H1 (cell line): ENCODE measurements around the gene VOPP1. TPM values are rescaled to one million over a fixed set of nuclear protein-coding genes. Genes with fewer than 3 reads are reported as not detected.

Source experiments
- CTCF ChIA-PET: fragments of 300-600 bp; sonication (Branson Sonifier 250); formaldehyde crosslinking; loops from one replicate; lab custom pipeline; 2021; ENCODE audit not compliant: partially characterized antibody; lab: Charles Lee
- POLR2A ChIA-PET: fragments of 300-600 bp; sonication (Branson Sonifier 250); formaldehyde crosslinking; loops from one replicate; lab custom pipeline; 2021; ENCODE audit warnings: inconsistent platforms; ENCODE audit not compliant: partially characterized antibody; lab: Charles Lee
- DNase-seq, 2 experiments: peaks; one replicate each; pipeline versions ENCODE4 v3.0.0 to v3.0.0-alpha.2; 2010 to 2022; ENCODE audit warnings: low spot score in 2 of 2, low read depth in 1 of 2, mixed read lengths in 1 of 2
- FAIRE-seq: peaks from 2 replicates; lab custom pipeline; 2011; peaks lifted over from hg19 to GRCh38; lab: Jason Lieb, UNC
- H2AFZ ChIP-seq: 2 replicates; pipeline ENCODE4 v1.8.1; 2012; ENCODE audit warnings: low read length, inconsistent platforms
- H2AK5ac ChIP-seq: 2 replicates; pipeline ENCODE4 v1.6.1; 2013; ENCODE audit warnings: low read depth, low read length
- H2BK120ac ChIP-seq: replicated peaks from 2 replicates; pipeline ENCODE3; 2013; ENCODE audit warnings: low read depth, low read length, inconsistent platforms
- H2BK12ac ChIP-seq: 2 replicates; pipeline ENCODE4 v1.6.1; 2013; ENCODE audit warnings: low read depth, low read length
- H2BK15ac ChIP-seq: 2 replicates; pipeline ENCODE4 v1.6.1; 2013; ENCODE audit warnings: low read length
- H2BK20ac ChIP-seq: 2 replicates; pipeline ENCODE4 v1.6.1; 2013; ENCODE audit warnings: low read length
- H2BK5ac ChIP-seq: 2 replicates; pipeline ENCODE4 v1.6.1; 2013; ENCODE audit warnings: low read depth, low read length
- H3K14ac ChIP-seq: 2 replicates; pipeline ENCODE4 v1.6.1; 2013; ENCODE audit warnings: inconsistent platforms; ENCODE audit not compliant: insufficient read length
- H3K18ac ChIP-seq: 2 replicates; pipeline ENCODE4 v1.6.1; 2013; ENCODE audit warnings: low read length; ENCODE audit errors: extremely low read depth
- H3K23ac ChIP-seq: 2 replicates; pipeline ENCODE4 v1.6.1; 2013; ENCODE audit warnings: inconsistent platforms; ENCODE audit not compliant: insufficient read length
- H3K23me2 ChIP-seq: 2 replicates; pipeline ENCODE4 v1.6.1; 2013; ENCODE audit warnings: low read depth, low read length
- H3K27ac ChIP-seq: 2 replicates; pipeline ENCODE4 v1.6.1; 2011; ENCODE audit warnings: low read depth, low read length, inconsistent platforms
- H3K27me3 ChIP-seq, 4 experiments: replicated peaks in 1 of 4; 1 replicate in 1 of 4; 2 replicates in 3 of 4; pipeline versions ENCODE4 v1.6.1 to v1.8.1; 2011 to 2013; ENCODE audit warnings: low read length in 3 of 4, mild to moderate bottlenecking in 3 of 4, inconsistent platforms in 2 of 4, mixed read lengths in 2 of 4, moderate library complexity in 1 of 4; ENCODE audit not compliant: control insufficient read depth in 3 of 4, insufficient read depth in 3 of 4; ENCODE audit errors: extremely low read depth in 1 of 4
- H3K36me3 ChIP-seq, 4 experiments: 2 replicates each; pipeline versions ENCODE4 v1.6.1 to v1.8.1; 2011 to 2013; ENCODE audit warnings: mild to moderate bottlenecking in 4 of 4, low read length in 3 of 4, moderate library complexity in 2 of 4, control low read depth in 1 of 4, inconsistent platforms in 1 of 4; ENCODE audit not compliant: insufficient read depth in 4 of 4, control insufficient read depth in 2 of 4
- H3K4ac ChIP-seq: replicated peaks from 2 replicates; pipeline ENCODE3; 2013; ENCODE audit warnings: low read length, low read depth, mixed read lengths, inconsistent platforms; ENCODE audit not compliant: insufficient read length
- H3K4me1 ChIP-seq, 4 experiments: replicated peaks in 1 of 4; 1 replicate in 1 of 4; 2 replicates in 3 of 4; pipeline versions ENCODE4 v1.6.1 to v1.8.1; 2011 to 2013; ENCODE audit warnings: low read length in 3 of 4, inconsistent platforms in 2 of 4, mixed read lengths in 1 of 4; ENCODE audit not compliant: insufficient read depth in 4 of 4, control insufficient read depth in 3 of 4
- H3K4me2 ChIP-seq, 2 experiments: 2 replicates each; pipeline versions ENCODE4 v1.6.1 to v1.8.1; 2011 to 2013; ENCODE audit warnings: low read depth in 2 of 2, low read length in 2 of 2, control low read depth in 1 of 2, inconsistent platforms in 1 of 2, mild to moderate bottlenecking in 1 of 2; ENCODE audit not compliant: insufficient read depth in 1 of 2
- H3K4me3 ChIP-seq, 4 experiments: fragments of 200-600, 300-600 bp in 1 of 4; sonication (generic), shearing (Covaris generic), sonication (Bioruptor Twin) in 1 of 4; 2 replicates each; pipeline versions ENCODE4 v1.5.1 to v1.8.1; 2011 to 2016; ENCODE audit warnings: low read length in 4 of 4, low read depth in 3 of 4, control low read depth in 2 of 4, inconsistent platforms in 2 of 4, mild to moderate bottlenecking in 2 of 4, mixed read lengths in 1 of 4, moderate library complexity in 1 of 4; ENCODE audit not compliant: insufficient read depth in 2 of 4; ENCODE audit errors: extremely low read depth in 1 of 4
- H3K56ac ChIP-seq: replicated peaks from 2 replicates; pipeline ENCODE3; 2013; ENCODE audit warnings: low read depth, mild to moderate bottlenecking, mixed read lengths, low read length, inconsistent platforms; ENCODE audit not compliant: insufficient read length
- H3K79me1 ChIP-seq: 2 replicates; pipeline ENCODE4 v1.6.1; 2013; ENCODE audit warnings: low read depth, low read length, control low read depth
- H3K79me2 ChIP-seq, 2 experiments: 2 replicates each; pipeline versions ENCODE4 v1.6.1 to v1.8.1; 2012 to 2013; ENCODE audit warnings: low read length in 2 of 2, mild to moderate bottlenecking in 2 of 2, inconsistent platforms in 1 of 2; ENCODE audit not compliant: insufficient read depth in 2 of 2, control insufficient read depth in 1 of 2
- H3K9ac ChIP-seq, 4 experiments: replicated peaks in 1 of 4; 1 replicate in 1 of 4; 2 replicates in 3 of 4; pipeline versions ENCODE4 v1.6.1 to v1.8.1; 2011 to 2013; ENCODE audit warnings: low read depth in 3 of 4, low read length in 3 of 4, control low read depth in 2 of 4, mild to moderate bottlenecking in 2 of 4, moderate library complexity in 2 of 4, inconsistent platforms in 1 of 4; ENCODE audit errors: extremely low read depth in 1 of 4
- H3K9me3 ChIP-seq, 2 experiments: 2 replicates each; pipeline versions ENCODE4 v1.6.1 to v1.8.1; 2012 to 2013; ENCODE audit warnings: mild to moderate bottlenecking in 2 of 2, moderate library complexity in 2 of 2, control low read depth in 1 of 2, inconsistent platforms in 1 of 2, low read depth in 1 of 2, low read length in 1 of 2, mixed read lengths in 1 of 2; ENCODE audit not compliant: insufficient read depth in 2 of 2
- H4K20me1 ChIP-seq, 2 experiments: replicated peaks in 1 of 2; 2 replicates each; pipeline versions ENCODE3 to v1.8.1; 2011 to 2013; ENCODE audit warnings: inconsistent platforms in 2 of 2, low read length in 2 of 2, mild to moderate bottlenecking in 1 of 2; ENCODE audit not compliant: insufficient read depth in 2 of 2, control insufficient read depth in 1 of 2
- H4K5ac ChIP-seq: 2 replicates; pipeline ENCODE4 v1.6.1; 2013; ENCODE audit warnings: low read length, low read depth, mixed read lengths, inconsistent platforms; ENCODE audit not compliant: insufficient read length
- H4K8ac ChIP-seq: 2 replicates; pipeline ENCODE4 v1.8.0; 2013; ENCODE audit warnings: mild to moderate bottlenecking, moderate library complexity, low read length, inconsistent platforms; ENCODE audit not compliant: insufficient read depth; ENCODE audit errors: extremely low read depth
- H4K91ac ChIP-seq: replicated peaks from 2 replicates; pipeline ENCODE3; 2013; ENCODE audit warnings: low read length, mixed read lengths, inconsistent platforms; ENCODE audit not compliant: insufficient read length
- BACH1 ChIP-seq: IDR thresholded peaks from 2 replicates; pipeline ENCODE4 v1.6.1; 2012; ENCODE audit warnings: low read length, improper control_type of control experiment
- POLR2AphosphoS5 ChIP-seq: IDR thresholded peaks from 2 replicates; pipeline ENCODE4 v1.6.1; 2011; ENCODE audit warnings: low read depth, low read length
- WGBS, 2 experiments: shearing (Covaris generic) in 1 of 2; methylation state at CpG; one replicate each; pipeline versions ENCODE4 v1.1.6 to v1.1.7; 2013 to 2015; ENCODE audit warnings: low lambda C conversion rate in 2 of 2, mixed read lengths in 2 of 2, inconsistent platforms in 1 of 2, low coverage in 1 of 2, missing lambda C conversion rate in 1 of 2; ENCODE audit not compliant: insufficient replicate concordance in 2 of 2, insufficient coverage in 1 of 2, insufficient read length in 1 of 2; ENCODE audit errors: extremely low coverage in 1 of 2, missing lambda C conversion rate in 1 of 2; 5-methylcytosine and 5-hydroxymethylcytosine counted together
- polyA plus RNA-seq, 7 experiments: library from polyadenylated mRNA; depleted of rRNA in 3 of 7; stranded (reverse) in 5 of 7; unstranded in 2 of 7; fragments of >200 nt in 5 of 7; fragments of 200-250 nt in 2 of 7; gene quantifications; 1 replicate in 5 of 7; 2 replicates in 1 of 7; 4 replicates in 1 of 7; pipeline versions ENCODE4 v1.2.1 to v1.2.3, GENCODE V29; 2011 to 2013; ENCODE audit warnings: missing spikeins in 2 of 7, mixed read lengths in 2 of 7
- total RNA-seq: library from RNA; stranded (reverse); fragmentation: NEBNext Ultra II Directional; extraction: Animal tissue kit (Norgen Biotek cat#: 25700); gene quantifications from 2 replicates; pipeline ENCODE4 v1.2.1, GENCODE V29; 2021

Gene VOPP1
- total and polyA plus RNA-seq, 2 of the 8 experiments (the other 6 are each of a cell fraction or from before 2014, with no cell fraction given): 44.7 to 83.0 TPM

GRCh38 chr7:55552320-55553023 is 19.8 kb downstream of the VOPP1 start:
- Histone ChIP-seq H3K56ac (no peak overlapping the region), H4K20me1 (peaks cover 11 to 30% of the 10 kb centered on the region in 2 experiments), H3K79me1 (peaks cover 34% of the 10 kb centered on the region), H4K8ac (no peak overlapping the region), H3K4me1 (peaks cover 11 to 48% (median 25%) of the 10 kb centered on the region in 4 experiments), H3K4me3 (no peak overlapping the region), H3K27me3 (no peaks in the 10 kb centered on the region)
- no peak for DNase-seq
- POLR2A ChIA-PET: interaction anchor here (1.0 kb wide), 1 partner anchor 9 kb away, joined by 3 read pairs; no protein-coding TSS in a partner anchor
- TF ChIP-seq POLR2AphosphoS5 (no peak), BACH1 (peak; percentile 53; the same call in 1 of the 2 replicates)
- TF ChIP-seq, all 59 proteins: peak for 1
- Histone ChIP-seq H2BK20ac (no peak overlapping the region), H4K5ac (no peak overlapping the region), H3K79me2 (peaks cover 23 to 99% of the 10 kb centered on the region in 2 experiments), H2BK120ac (no peak overlapping the region), H2BK15ac (no peak overlapping the region), H3K23ac (no peak overlapping the region), H2BK12ac (peak overlapping the region; percentile 44; the same call in 1 of the 2 replicates), H2AFZ (no peak overlapping the region), H2AK5ac (no peak overlapping the region), H2BK5ac (no peak overlapping the region), H3K4ac (no peak overlapping the region), H3K4me2 (no peak overlapping the region), H4K91ac (no peak overlapping the region), H3K18ac (no peak overlapping the region), H3K23me2 (no peaks in the 10 kb centered on the region; the same call in 1 of the 2 replicates), H3K27ac (no peak overlapping the region), H3K9ac (no peak overlapping the region), H3K14ac (no peak overlapping the region), H3K36me3 (no peaks in the 10 kb centered on the region), H3K9me3 (no peaks in the 10 kb centered on the region)
- CTCF ChIA-PET: interaction anchor here (0.7 to 1.4 kb wide), 3 partner anchors 12 to 16 kb away, joined by 3 to 4 read pairs (median 3); no protein-coding TSS in a partner anchor
- WGBS, 2 experiments: 90% methylated on average over 13 of the region's 13 CpGs; no CpG with 5 or more reads in 1 of the 2 experiments
- no peak for FAIRE-seq
